Tibial nerve (tissue), 4 donors: ENCODE results near the gene APCS. TPM values are rescaled to one million over a fixed set of nuclear protein-coding genes. Genes with fewer than 3 reads are reported as not detected.

Source experiments
- DNase-seq, 2 donors: peaks; one replicate each; pipeline ENCODE4 v3.0.0-alpha.2; 2019; ENCODE audit warnings: low spot score in 2 of 2
- H3K27ac ChIP-seq, 4 donors: fragments of 200-600 bp; sonication (generic) in 3 of 4; one replicate each; pipeline ENCODE4 v1.5.1; 2017 to 2019; ENCODE audit warnings: mild to moderate bottlenecking in 1 of 4
- H3K27me3 ChIP-seq, 2 donors: fragments of 200-600 bp; sonication (generic) in 1 of 2; one replicate each; pipeline versions ENCODE4 v1.5.1 to v1.6.0; 2017 to 2019
- H3K36me3 ChIP-seq, 3 donors: fragments of 200-600 bp; sonication (generic); one replicate each; pipeline ENCODE4 v1.5.1; 2018 to 2019
- H3K4me1 ChIP-seq, 4 donors: fragments of 200-600 bp; sonication (generic) in 3 of 4; one replicate each; pipeline ENCODE4 v1.5.1; 2017 to 2019
- H3K4me3 ChIP-seq, 4 donors: fragments of 200-600 bp; sonication (generic) in 3 of 4; one replicate each; pipeline ENCODE4 v1.5.1; 2017 to 2019; ENCODE audit warnings: mild to moderate bottlenecking in 1 of 4, moderate library complexity in 1 of 4
- H3K9me3 ChIP-seq, 4 donors: fragments of 200-600 bp; sonication (generic) in 3 of 4; one replicate each; pipeline ENCODE4 v1.5.1; 2017 to 2019
- CTCF ChIP-seq, 5 experiments: fragments of 200-600 bp in 3 of 5; fragments of 450-650 bp in 2 of 5; sonication (generic) in 3 of 5; IDR thresholded peaks; one replicate each; pipeline ENCODE4 v1.5.1; 2016 to 2019; ENCODE audit warnings: antibody characterized with exemption in 5 of 5, mild to moderate bottlenecking in 3 of 5, moderate library complexity in 2 of 5
- EP300 ChIP-seq, 2 donors: sonication (generic); formaldehyde crosslinking; IDR thresholded peaks; one replicate each; pipeline ENCODE4 v1.6.1; 2017; ENCODE audit warnings: antibody characterized with exemption in 2 of 2, mild to moderate bottlenecking in 1 of 2
- POLR2A ChIP-seq, 2 donors: fragments of 450-650 bp; IDR thresholded peaks; one replicate each; pipeline ENCODE4 v1.6.1; 2017; ENCODE audit warnings: antibody characterized with exemption in 2 of 2, mild to moderate bottlenecking in 2 of 2, moderate library complexity in 2 of 2
- WGBS, 2 donors: methylation state at CpG; one replicate each; pipeline ENCODE4 v1.1.5; 2018; 5-methylcytosine and 5-hydroxymethylcytosine counted together
- total RNA-seq, 4 donors: library from RNA; depleted of rRNA; stranded (reverse); fragments of >200 nt; gene quantifications; one replicate each; pipeline ENCODE4 v1.1.0, GENCODE V29; 2016

The APCS gene
- not detected for total RNA-seq

- WGBS, 2 donors: 73 to 80% methylated on average over 6 of the region's 6 CpGs
- H3K4me3 ChIP-seq: no peak within 1 kb of the TSS
- H3K27ac ChIP-seq: no peak within 1 kb of the TSS
- no peaks in the 10 kb centered on the region for H3K27me3 ChIP-seq
- no peak for TF ChIP-seq EP300 (IDR thresholded peaks at IDR 0.05)
- no peaks in the 10 kb centered on the region for H3K36me3 ChIP-seq
- no peak for DNase-seq
- no peaks in the 10 kb centered on the region for H3K9me3 ChIP-seq
- H3K4me1 ChIP-seq: no peaks in the 10 kb centered on the region
These were observed at the start of gene APCS for GRCh38 chr1:159587461-159587951. TSS of gene APCS (plus strand) at chr1:159587826. CDS start at chr1:159587922, 96 bp downstream.

GRCh38 chr1:159548126-159548525, 39.5 kb upstream of the APCS start:
- DNase-seq: no peak
- Histone ChIP-seq H3K27ac (no peak overlapping the region), H3K36me3 (no peaks in the 10 kb centered on the region), H3K9me3 (no peaks in the 10 kb centered on the region), H3K4me3 (no peak overlapping the region), H3K27me3 (no peaks in the 10 kb centered on the region), H3K4me1 (no peaks in the 10 kb centered on the region)
- WGBS, 2 donors: 75 to 76% methylated on average over 2 of the region's 2 CpGs
- TF ChIP-seq EP300 (IDR thresholded peaks at IDR 0.05): no peak
- no peak for TF ChIP-seq CTCF (IDR thresholded peaks at IDR 0.05)
- no peak for TF ChIP-seq POLR2A (IDR thresholded peaks at IDR 0.05)

- no peaks in the 10 kb centered on the region for H3K9me3 ChIP-seq
- H3K27me3 ChIP-seq: no peaks in the 10 kb centered on the region
- no peaks in the 10 kb centered on the region for H3K4me1 ChIP-seq
- TF ChIP-seq EP300 (IDR thresholded peaks at IDR 0.05) (no peak), CTCF (IDR thresholded peaks at IDR 0.05) (no peak), POLR2A (IDR thresholded peaks at IDR 0.05) (no peak)
- H3K27ac ChIP-seq: no peak overlapping the region
- no peaks in the 10 kb centered on the region for H3K36me3 ChIP-seq
- WGBS, 2 donors: 57 to 65% methylated on average over 3 of the region's 3 CpGs
- no peak for DNase-seq
- no peak overlapping the region for H3K4me3 ChIP-seq
These were observed 33.4 kb upstream of the APCS start for GRCh38 chr1:159554261-159554660.

DNA sequence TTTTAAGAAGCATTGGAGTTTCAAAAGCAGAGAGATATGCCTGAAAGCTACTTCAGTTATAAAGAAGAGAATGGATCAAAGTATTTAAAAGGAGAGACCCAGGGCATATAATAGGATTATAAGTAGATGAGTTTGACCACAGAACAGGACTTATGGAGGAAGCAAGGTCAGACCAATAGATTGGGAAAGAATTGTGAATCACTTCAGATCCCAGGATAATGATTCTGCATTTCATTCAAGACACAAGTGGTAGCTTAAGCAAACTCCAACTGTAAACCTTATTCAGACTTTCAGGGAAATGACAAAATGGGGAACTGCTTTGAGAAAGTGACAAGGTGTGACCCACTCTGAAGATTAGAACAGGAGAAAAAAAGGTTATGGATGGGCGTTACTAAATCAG, 32.9 kb upstream of the APCS start:
- WGBS, 2 donors: 72 to 86% methylated on average over 1 of the region's 1 CpG
- no peak for TF ChIP-seq CTCF (IDR thresholded peaks at IDR 0.05)
- TF ChIP-seq POLR2A (IDR thresholded peaks at IDR 0.05): no peak
- no peak for TF ChIP-seq EP300 (IDR thresholded peaks at IDR 0.05)
- DNase-seq: no peak
- Histone ChIP-seq H3K4me1 (no peaks in the 10 kb centered on the region), H3K27ac (no peak overlapping the region), H3K27me3 (no peaks in the 10 kb centered on the region), H3K9me3 (no peaks in the 10 kb centered on the region), H3K36me3 (no peaks in the 10 kb centered on the region), H3K4me3 (no peak overlapping the region)

GRCh38 chr1:159556931-159557369, 30.7 kb upstream of the APCS start:
- H3K36me3 ChIP-seq: no peaks in the 10 kb centered on the region
- H3K4me1 ChIP-seq: no peaks in the 10 kb centered on the region
- no peak for TF ChIP-seq EP300 (IDR thresholded peaks at IDR 0.05)
- TF ChIP-seq CTCF (IDR thresholded peaks at IDR 0.05): no peak
- no peak for TF ChIP-seq POLR2A (IDR thresholded peaks at IDR 0.05)
- no peak overlapping the region for H3K27ac ChIP-seq
- H3K27me3 ChIP-seq: no peaks in the 10 kb centered on the region
- no peak overlapping the region for H3K4me3 ChIP-seq
- 26 to 28% methylated on average over 3 of the region's 3 CpGs for WGBS, 2 donors
- no peaks in the 10 kb centered on the region for H3K9me3 ChIP-seq
- DNase-seq: no peak

GRCh38 chr1:159560599-159560998, 27.0 kb upstream of the APCS start:
- Histone ChIP-seq H3K27ac (no peak overlapping the region), H3K4me1 (no peaks in the 10 kb centered on the region), H3K36me3 (no peaks in the 10 kb centered on the region), H3K4me3 (no peak overlapping the region), H3K27me3 (no peaks in the 10 kb centered on the region), H3K9me3 (peaks cover 0 to 5% (median 0%) of the 10 kb centered on the region in 4 donors)
- no peak for DNase-seq
- WGBS, 2 donors: 63 to 78% methylated on average over 2 of the region's 2 CpGs
- TF ChIP-seq CTCF (IDR thresholded peaks at IDR 0.05) (no peak), POLR2A (IDR thresholded peaks at IDR 0.05) (no peak), EP300 (IDR thresholded peaks at IDR 0.05) (no peak)
